Adrenal gland (tissue), 12 donors: ENCODE data around the gene HBG2. TPM values are rescaled to one million over a fixed set of nuclear protein-coding genes. Genes with fewer than 3 reads are reported as not detected.

Experiments
- DNase-seq, 7 donors: peaks; one replicate each; pipeline ENCODE4 v3.0.0-alpha.2; 2019 to 2020
- H3K27ac ChIP-seq, 5 donors: fragments of 200-600 bp; sonication (generic) in 4 of 5; 1 replicate in 3 of 5; 2 replicates in 2 of 5; pipeline versions ENCODE4 v1.5.1 to v1.8.0; 2016 to 2020; ENCODE audit warnings: mild to moderate bottlenecking in 1 of 5
- H3K27me3 ChIP-seq: fragments of 200-600 bp; 2 replicates; pipeline ENCODE4 v1.8.0; 2021
- H3K36me3 ChIP-seq, 2 donors: fragments of 200-600 bp; replicated peaks in 1 of 2; 1 replicate in 1 of 2; 2 replicates in 1 of 2; pipeline versions ENCODE4 v1.5.1 to v1.8.0; 2018 to 2022
- H3K4me1 ChIP-seq, 2 donors: fragments of 200-600 bp; replicated peaks in 1 of 2; 1 replicate in 1 of 2; 2 replicates in 1 of 2; pipeline versions ENCODE4 v1.5.1 to v1.8.0; 2018 to 2021
- H3K4me3 ChIP-seq, 4 donors: fragments of 200-600 bp; sonication (generic) in 3 of 4; one replicate each; pipeline ENCODE4 v1.5.1; 2016 to 2018
- H3K9me3 ChIP-seq, 3 donors: fragments of 200-600 bp; sonication (generic) in 1 of 3; replicated peaks in 1 of 3; 1 replicate in 2 of 3; 2 replicates in 1 of 3; pipeline versions ENCODE4 v1.5.1 to v1.8.0; 2016 to 2021
- CTCF ChIP-seq, 6 experiments: fragments of 450-650 bp in 4 of 6; fragments of 200-600 bp in 2 of 6; sonication (generic) in 1 of 6; IDR thresholded peaks; 1 replicate in 5 of 6; 2 replicates in 1 of 6; pipeline versions ENCODE4 v1.5.1 to v1.8.0; 2016 to 2021; ENCODE audit warnings: antibody characterized with exemption in 6 of 6, mild to moderate bottlenecking in 2 of 6, moderate library complexity in 1 of 6
- POLR2A ChIP-seq, 2 donors: fragments of 450-650 bp; IDR thresholded peaks; one replicate each; pipeline ENCODE4 v1.6.1; 2017; ENCODE audit warnings: antibody characterized with exemption in 2 of 2, mild to moderate bottlenecking in 2 of 2, moderate library complexity in 1 of 2
- whole genome bisulfite sequencing, 4 donors: extraction: QIAGEN DNeasy Blood & Tissue Kit in 2 of 4; methylation state at CpG; one replicate each; pipeline versions ENCODE4 v1.1.5 to v1.1.7; 2013 to 2017; 5-methylcytosine and 5-hydroxymethylcytosine counted together
- intact Hi-C, 2 donors: fragments of 100-400 bp; cut with DNase I; formaldehyde crosslinking; loops; one replicate each; pipeline versions ENCODE4 v1.14.1 to v1.15.0; 2022 to 2023
- polyA plus RNA-seq, 3 donors: library from polyadenylated mRNA; stranded (reverse); fragments of 200-250 nt in 2 of 3; fragments of 350-450 nt in 1 of 3; fragmentation: Illumina TruSeq in 1 of 3; extraction: RNeasy Lipid Tissue Mini Kit (QIAGEN cat#74804) in 1 of 3; gene quantifications; one replicate each; pipeline ENCODE4 v1.2.3, GENCODE V29; 2013 to 2014
- total RNA-seq, 9 donors: library from RNA; depleted of rRNA in 4 of 9; stranded (reverse); fragments of >200 nt in 4 of 9; fragments of 120-200 nt in 1 of 9; fragmentation: NEBNext Ultra II Directional in 1 of 9; extraction: Animal tissue kit (Norgen Biotek cat#: 25700) in 1 of 9; gene quantifications; one replicate each; pipeline versions ENCODE4 v1.1.0 to v1.2.4, GENCODE V29; 2013 to 2023
- donor health status: healthy with polysubstance abuse.
- donor health status: Bipolar disorder and iron deficiency.
- donor health status: DM: yes; HTN: yes; CAD: no.
- donor health status: DM: no; HTN: no; CAD: no.
- donor health status: DM: no; HTN: no; CAD: no.
- donor health status: DM: yes; HTN: yes; CAD: no.

Gene HBG2
- total and polyA plus RNA-seq, 12 donors = 0.51 to 9,973 (median 10.0) TPM; not detected in 7

GRCh38 chr11:5235364-5236095, 19.1 kb downstream of the HBG2 start:
- WGBS, 4 donors = 76 to 89% (median 80%) methylated on average over 5 of the region's 5 CpGs
- no peak for DNase-seq
- H3K27me3 ChIP-seq = no peaks in the 10 kb centered on the region
- H3K9me3 ChIP-seq = no peaks in the 10 kb centered on the region
- no peak overlapping the region for H3K27ac ChIP-seq
- no peaks in the 10 kb centered on the region for H3K36me3 ChIP-seq
- TF ChIP-seq CTCF (IDR thresholded peaks at IDR 0.05) (no peak), POLR2A (IDR thresholded peaks at IDR 0.05) (no peak)
- intact Hi-C loops = no loop called here
- H3K4me3 ChIP-seq = no peak overlapping the region
- H3K4me1 ChIP-seq = no peaks in the 10 kb centered on the region

GRCh38 chr11:5234381-5234834, 20.2 kb downstream of the HBG2 start, which contains the start of gene HBD:
Gene HBD, minus strand, starts transcription at chr11:5234483. Its CDS starts 50 bp downstream, at chr11:5234433.
- 9 to 38% (median 17%) methylated on average over 2 of the region's 2 CpGs for WGBS, 4 donors
- H3K4me1 ChIP-seq = no peaks in the 10 kb centered on the region
- intact Hi-C loops = no loop called here
- DNase-seq = no peak
- no peak within 1 kb of the TSS for H3K4me3 ChIP-seq
- no peak within 1 kb of the TSS for H3K27ac ChIP-seq
- H3K27me3 ChIP-seq = no peaks in the 10 kb centered on the region
- H3K9me3 ChIP-seq = no peaks in the 10 kb centered on the region
- no peaks in the 10 kb centered on the region for H3K36me3 ChIP-seq
- TF ChIP-seq CTCF (IDR thresholded peaks at IDR 0.05) (no peak), POLR2A (IDR thresholded peaks at IDR 0.05) (no peak)

- Histone ChIP-seq H3K27me3 (no peaks in the 10 kb centered on the region), H3K27ac (no peak overlapping the region), H3K9me3 (no peaks in the 10 kb centered on the region), H3K36me3 (no peaks in the 10 kb centered on the region), H3K4me3 (no peak overlapping the region), H3K4me1 (no peaks in the 10 kb centered on the region)
- TF ChIP-seq POLR2A (IDR thresholded peaks at IDR 0.05) (no peak), CTCF (IDR thresholded peaks at IDR 0.05) (no peak)
- WGBS, 4 donors = 65 to 89% (median 80%) methylated on average over 1 of the region's 1 CpG
- no peak for DNase-seq
- intact Hi-C loops = no loop called here
Measured at GRCh38 chr11:5233307-5233706, 21.3 kb downstream of the HBG2 start.

- no peaks in the 10 kb centered on the region for H3K9me3 ChIP-seq
- intact Hi-C loops = no loop called here
- H3K4me1 ChIP-seq = no peaks in the 10 kb centered on the region
- 93 to 98% (median 96%) methylated on average over 2 of the region's 2 CpGs for WGBS, 4 donors
- H3K27ac ChIP-seq = no peak overlapping the region
- no peaks in the 10 kb centered on the region for H3K36me3 ChIP-seq
- H3K4me3 ChIP-seq = no peak overlapping the region
- DNase-seq = no peak
- no peaks in the 10 kb centered on the region for H3K27me3 ChIP-seq
- TF ChIP-seq POLR2A (IDR thresholded peaks at IDR 0.05) (no peak), CTCF (IDR thresholded peaks at IDR 0.05) (no peak)
Measured at GRCh38 chr11:5232821-5233220, 21.8 kb downstream of the HBG2 start.
